ENCODE results near the gene DYRK1B.

DNA sequence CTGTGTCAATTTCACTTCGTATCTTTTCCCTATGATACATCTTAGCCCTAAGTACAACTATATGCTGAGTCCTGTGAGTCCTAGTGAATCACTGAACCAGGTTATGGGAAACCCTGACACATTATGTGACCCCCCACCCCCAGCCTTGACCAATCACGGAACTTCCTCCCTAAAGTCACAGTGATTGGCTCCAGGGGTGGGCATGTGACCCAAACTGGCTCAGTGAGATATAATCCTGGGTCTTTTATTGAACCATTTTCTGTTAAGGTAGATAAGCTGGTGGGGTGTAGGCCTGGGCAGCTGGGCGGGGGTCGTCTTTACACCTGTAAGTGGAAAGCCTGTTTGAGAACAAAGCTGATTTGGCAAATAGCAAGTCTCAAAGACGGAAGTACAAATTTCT lies 32.0 kb upstream of the DYRK1B start:
- TF ChIP-seq POLR2AphosphoS5 (IDR thresholded peaks at IDR 0.05) = no peak
- TF ChIP-seq, protein P1, sequence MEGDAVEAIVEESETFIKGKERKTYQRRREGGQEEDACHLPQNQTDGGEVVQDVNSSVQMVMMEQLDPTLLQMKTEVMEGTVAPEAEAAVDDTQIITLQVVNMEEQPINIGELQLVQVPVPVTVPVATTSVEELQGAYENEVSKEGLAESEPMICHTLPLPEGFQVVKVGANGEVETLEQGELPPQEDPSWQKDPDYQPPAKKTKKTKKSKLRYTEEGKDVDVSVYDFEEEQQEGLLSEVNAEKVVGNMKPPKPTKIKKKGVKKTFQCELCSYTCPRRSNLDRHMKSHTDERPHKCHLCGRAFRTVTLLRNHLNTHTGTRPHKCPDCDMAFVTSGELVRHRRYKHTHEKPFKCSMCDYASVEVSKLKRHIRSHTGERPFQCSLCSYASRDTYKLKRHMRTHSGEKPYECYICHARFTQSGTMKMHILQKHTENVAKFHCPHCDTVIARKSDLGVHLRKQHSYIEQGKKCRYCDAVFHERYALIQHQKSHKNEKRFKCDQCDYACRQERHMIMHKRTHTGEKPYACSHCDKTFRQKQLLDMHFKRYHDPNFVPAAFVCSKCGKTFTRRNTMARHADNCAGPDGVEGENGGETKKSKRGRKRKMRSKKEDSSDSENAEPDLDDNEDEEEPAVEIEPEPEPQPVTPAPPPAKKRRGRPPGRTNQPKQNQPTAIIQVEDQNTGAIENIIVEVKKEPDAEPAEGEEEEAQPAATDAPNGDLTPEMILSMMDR (IDR thresholded peaks at IDR 0.05) = no peak
- TF ChIP-seq POLR2A (IDR thresholded peaks at IDR 0.05; ENCODE audit: low read depth) = no peak
